HG03064 (cell line): Measurements from ENCODE around the gene EFEMP1.

Experiments used
- ATAC-seq: cut with Tn5 transposase; IDR thresholded peaks from one replicate; pipeline ENCODE4 v1.9.1; 2021; ENCODE audit warnings: low read depth; ENCODE audit not compliant: unreplicated experiment

The EFEMP1 gene

DNA sequence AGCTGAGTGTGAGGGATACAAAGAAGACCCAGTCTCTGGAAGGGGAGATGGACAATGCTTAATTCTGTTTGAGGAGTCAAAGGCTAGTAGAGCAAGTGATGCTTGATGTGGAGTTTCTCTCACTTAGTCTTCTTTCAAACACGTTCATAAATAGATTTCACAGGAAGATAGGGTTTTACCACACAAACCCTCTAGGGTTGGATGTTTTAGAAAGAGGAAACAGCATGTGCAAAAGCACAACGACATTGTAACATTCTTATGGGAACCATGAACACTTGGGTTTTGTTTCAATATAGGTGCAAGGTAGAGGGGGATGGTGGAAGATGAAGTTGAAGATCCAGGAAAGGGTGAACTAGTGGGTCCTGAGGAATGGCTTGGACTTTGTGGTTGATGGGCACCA is 10.8 kb upstream of the EFEMP1 start:
- ATAC-seq, result no peak

DNA sequence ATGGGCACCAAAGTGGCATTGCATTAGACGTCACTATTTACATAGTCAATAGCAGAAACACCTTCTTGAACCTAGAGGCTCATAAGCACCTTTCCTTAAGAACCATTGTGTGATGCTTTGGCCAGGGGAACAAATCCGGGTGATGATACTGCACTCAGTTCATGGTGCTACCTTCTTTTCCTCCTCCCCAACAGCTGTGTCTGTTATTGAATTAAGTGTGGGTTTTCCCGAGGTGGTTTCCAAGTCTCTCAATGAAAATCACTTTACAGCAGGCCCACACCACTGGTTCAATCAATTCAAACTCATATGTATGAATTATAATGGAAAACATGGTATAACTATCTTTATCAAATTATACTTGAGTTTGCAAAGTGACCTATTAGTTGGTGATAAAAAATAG is 9.3 kb upstream of the EFEMP1 start:
- ATAC-seq, result no peak

DNA sequence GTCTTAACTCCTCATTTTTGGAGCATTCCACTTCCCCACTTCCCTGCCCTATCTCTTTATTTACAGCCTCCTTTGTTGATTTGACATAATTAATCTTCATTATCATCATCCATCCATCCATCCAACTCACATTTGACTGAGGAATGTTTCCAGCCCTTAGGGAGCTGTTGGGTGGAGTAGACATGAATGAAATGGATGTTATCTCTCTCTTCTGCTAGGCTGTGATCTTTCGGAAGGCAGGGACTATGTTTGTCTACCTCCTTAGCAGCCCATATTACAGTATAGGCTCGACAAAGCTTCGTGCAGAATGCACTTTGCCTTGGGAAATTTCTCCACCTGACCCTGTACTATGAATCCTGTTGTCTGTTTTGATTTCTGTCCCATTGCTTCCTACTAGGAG is 7.7 kb upstream of the EFEMP1 start:
- ATAC-seq, result no peak

GRCh38 chr2:55929476-55929875 is 5.9 kb upstream of the EFEMP1 start:
- no peak for ATAC-seq

- no peak for ATAC-seq
These were observed 3.4 kb upstream of the EFEMP1 start for GRCh38 chr2:55926974-55927373.

- no peak for ATAC-seq
These were observed 2.7 kb upstream of the EFEMP1 start for GRCh38 chr2:55926246-55926645.

DNA sequence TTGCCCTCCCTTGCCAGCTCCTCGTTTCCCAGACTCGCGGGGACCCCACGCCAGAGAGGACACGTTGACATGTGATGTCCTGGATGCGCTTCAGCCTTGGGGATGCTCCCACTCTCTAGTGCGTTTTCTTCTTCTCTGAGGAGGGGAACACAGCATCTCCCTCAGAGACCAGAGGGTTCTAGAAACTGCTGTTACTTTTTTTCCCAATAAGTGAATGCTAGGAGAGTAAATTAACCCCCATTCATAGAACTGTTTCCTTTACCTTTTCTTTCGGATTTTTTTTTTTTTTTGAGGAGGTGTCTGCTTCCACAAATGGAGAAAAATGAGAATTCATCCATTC is 370 bp upstream of the EFEMP1 start:
- no peak for ATAC-seq

- no peak for ATAC-seq
These were observed 1.2 kb downstream of the EFEMP1 start for GRCh38 chr2:55922291-55922907.

DNA sequence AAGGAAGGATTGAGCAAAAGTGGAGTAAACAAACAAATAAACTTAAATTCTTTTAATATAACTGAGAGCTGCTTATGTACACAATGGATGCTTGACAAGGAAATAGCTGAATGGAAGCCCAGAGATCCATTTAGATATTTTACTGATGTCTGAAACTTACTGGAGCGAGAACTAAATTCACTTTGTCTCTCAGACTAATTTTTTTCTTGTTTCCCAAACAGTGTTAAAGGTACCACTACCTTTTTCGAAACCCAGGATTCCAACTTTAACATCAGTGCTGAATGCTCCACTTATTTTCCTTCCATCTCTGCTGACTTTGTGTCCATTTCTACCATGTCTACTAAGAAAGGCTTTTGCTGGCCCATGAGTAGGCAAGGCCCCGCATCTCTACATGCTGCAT is 4.0 kb downstream of the EFEMP1 start:
- ATAC-seq, result no peak

DNA sequence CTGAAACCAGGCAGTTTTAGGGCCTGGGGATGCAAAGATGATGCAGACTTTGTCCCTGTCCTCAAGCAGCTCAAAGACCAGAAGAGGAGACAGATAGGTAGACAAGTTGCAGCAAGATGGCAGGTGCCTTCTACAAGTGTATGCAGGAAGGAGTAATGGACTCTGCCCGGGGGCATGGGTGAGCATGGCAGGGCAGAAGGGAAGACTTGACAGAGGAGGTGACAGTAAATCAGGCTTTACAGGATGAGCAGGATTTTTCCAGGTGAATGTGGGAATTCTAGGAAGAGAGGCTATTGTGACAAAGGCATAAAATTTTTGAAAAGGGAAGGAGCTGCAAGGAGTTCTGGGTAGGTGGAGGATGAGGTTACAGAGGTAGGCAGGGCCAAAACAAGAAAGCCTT is 4.7 kb downstream of the EFEMP1 start:
- ATAC-seq, result no peak

- no peak for ATAC-seq
These were observed 5.7 kb downstream of the EFEMP1 start for GRCh38 chr2:55917713-55918390.

GRCh38 chr2:55917117-55917516 is 6.5 kb downstream of the EFEMP1 start:
- ATAC-seq, result no peak

DNA sequence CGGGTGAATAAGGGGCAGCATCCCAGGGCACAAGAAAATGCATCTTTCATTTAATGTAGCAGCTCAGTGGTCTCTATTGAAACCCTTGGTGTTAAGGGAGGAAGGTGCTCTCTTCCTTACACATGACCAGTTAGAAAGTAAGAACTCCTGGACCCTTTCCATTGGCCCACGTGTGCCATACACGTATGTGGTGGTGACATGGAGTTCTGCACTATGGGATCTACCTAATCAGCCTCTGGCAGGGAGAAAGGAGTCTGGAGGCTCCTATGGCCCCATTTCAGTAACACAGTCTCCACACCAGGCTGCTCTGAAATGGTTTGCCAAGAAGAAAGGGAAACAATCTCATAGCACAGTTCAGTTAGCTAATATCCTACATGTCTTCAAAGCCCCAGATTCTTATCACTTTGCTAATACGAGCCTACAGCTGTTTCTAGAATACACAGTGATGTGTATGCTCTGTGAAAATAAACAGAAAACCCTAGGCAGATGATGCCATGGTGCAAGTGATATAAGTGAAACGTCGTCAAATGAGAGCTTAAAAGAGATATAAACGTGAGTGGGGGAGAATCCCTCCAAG is 7.0 kb downstream of the EFEMP1 start:
- no peak for ATAC-seq

DNA sequence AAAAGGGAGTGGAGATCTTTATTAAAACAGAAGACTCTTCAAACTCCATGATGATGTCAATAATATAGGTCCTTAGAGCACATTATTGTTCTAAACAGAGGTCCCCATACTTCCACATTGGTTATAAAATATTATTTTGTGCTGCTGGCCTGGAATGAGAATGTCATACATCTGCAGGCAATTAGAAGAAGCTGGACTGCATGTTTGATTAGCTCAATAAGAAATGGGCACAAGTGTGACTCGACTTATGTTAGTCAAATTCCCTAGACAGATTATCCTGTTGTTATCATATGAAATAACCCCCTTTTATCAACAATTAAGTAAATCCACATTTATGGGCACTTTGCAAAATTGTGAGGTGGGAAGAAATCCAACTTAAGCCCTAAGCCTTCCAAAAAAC is 8.8 kb downstream of the EFEMP1 start:
- ATAC-seq, result no peak

DNA sequence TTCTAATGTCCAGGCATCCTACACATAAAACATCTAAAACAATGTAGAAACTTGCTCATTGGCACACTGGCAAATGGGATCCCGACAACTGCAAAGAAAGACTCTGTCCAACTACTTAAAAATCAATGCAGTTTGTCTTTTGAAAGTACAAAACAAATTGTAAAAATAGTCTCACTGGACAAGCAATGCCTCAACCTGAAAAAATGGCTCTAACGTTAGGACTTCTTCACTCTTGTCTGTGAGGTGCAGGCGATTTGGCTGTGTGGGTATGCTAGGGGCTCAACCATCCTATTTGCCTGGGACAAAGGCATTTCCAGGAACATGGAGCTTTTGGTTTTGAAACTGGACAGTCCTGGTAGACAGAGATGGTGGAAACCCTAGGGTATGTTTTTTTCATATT is 10.7 kb downstream of the EFEMP1 start:
- no peak for ATAC-seq

- ATAC-seq, result no peak
These were observed 13.5 kb downstream of the EFEMP1 start for GRCh38 chr2:55910077-55910476.

DNA sequence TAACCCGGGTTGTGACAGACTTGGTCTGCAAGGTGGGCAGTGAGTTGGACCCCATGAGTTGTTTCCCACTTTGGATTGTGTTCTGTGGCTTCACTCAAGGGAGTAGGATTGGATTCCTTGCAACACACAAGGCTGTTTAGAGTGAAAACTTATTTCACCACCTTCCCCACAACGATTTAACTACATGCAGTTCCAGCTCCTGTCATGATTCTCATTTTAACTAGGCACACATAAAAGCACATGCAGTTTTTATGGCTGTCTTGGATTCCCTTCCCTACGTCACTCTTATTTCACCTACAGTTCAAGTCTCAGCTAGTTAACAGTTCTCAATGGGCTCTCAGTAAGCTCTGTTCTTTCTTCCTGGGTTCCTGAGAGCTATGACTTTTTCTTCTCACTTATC is 15.9 kb downstream of the EFEMP1 start:
- no peak for ATAC-seq

- ATAC-seq, result no peak
These were observed 16.6 kb downstream of the EFEMP1 start for GRCh38 chr2:55906993-55907392.

- ATAC-seq, result no peak
These were observed 19.9 kb downstream of the EFEMP1 start for GRCh38 chr2:55903727-55904126.

GRCh38 chr2:55902971-55903370 is 20.6 kb downstream of the EFEMP1 start:
- no peak for ATAC-seq

DNA sequence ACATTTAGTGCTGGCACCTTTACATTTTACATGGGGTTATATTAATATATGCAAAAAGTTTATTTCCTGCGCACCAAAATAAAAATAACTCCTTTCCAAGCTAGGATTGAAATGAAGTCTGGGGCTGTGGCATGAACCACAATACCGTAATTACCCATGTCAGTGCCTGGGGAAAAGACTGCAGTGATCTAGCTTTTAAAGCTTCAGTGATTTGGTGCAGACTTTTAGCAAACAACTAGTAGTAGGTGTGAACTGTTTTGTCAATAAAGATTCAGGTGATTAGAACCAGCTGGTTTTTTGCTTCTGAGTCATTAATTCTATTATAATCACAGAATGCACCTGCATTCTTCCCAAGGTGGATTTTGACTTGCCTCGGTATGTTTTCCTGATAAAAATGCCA is 21.2 kb downstream of the EFEMP1 start:
- no peak for ATAC-seq

DNA sequence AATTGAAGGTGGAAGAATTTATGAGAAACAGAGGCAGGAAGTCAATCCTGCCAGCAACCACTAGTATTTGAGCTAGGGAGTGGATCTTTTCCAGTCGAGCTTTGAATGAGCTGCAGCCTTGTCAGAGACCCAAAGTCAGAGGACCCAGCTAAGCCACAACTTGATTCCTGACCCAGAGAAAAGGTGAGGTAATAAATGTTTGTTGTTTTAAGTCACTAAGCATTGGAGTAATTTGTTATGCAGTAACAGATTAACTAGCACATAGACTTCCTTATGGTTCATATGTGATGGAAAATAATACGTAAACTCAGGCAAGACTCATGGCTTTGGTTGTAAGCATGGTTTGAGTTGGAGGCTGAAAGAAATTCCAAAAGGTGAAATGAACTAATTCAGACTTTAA is 21.6 kb downstream of the EFEMP1 start:
- no peak for ATAC-seq
